Naive thymus-derived CD8-positive, alpha-beta T cell (primary cell): Measurements from ENCODE around the gene SLC7A1. TPM values are rescaled to one million over a fixed set of nuclear protein-coding genes. Genes with fewer than 3 reads are reported as not detected.
A peak's percentile ranks its signal among the peaks of the same experiment; 100 is the strongest.
"Not testable (repeated sequence)": the region's sequence is repeated elsewhere in the genome, so short reads cannot be mapped to it uniquely, and the experiment has no call there.

ENCODE experiments used
- ATAC-seq, 2 donors: fragments of 150-1000 bp; cut with Tn5 transposase in 1 of 2; sonication (Bioruptor Pico), chemical (Tn5 transposase) in 1 of 2; 1 replicate in 1 of 2; 2 replicates in 1 of 2; pipeline ENCODE4 v1.10.0; 2021; ENCODE audit warnings: mild to moderate bottlenecking in 2 of 2, moderate library complexity in 2 of 2
- POLR2A ChIA-PET: fragments of 350-600 bp; sonication (Branson Sonifier 250); formaldehyde crosslinking; loops from one replicate; lab custom pipeline; 2021; ENCODE audit warnings: antibody characterized with exemption; lab: Charles Lee
- DNase-seq, 10 donors: peaks; one replicate each; pipeline versions ENCODE4 v3.0.0 to v3.0.0-alpha.2; 2020 to 2022
- H3K27ac Mint-ChIP-seq, 10 donors: one replicate each; pipeline ENCODE4 v1.8.0; 2020 to 2022; ENCODE audit warnings: mild to moderate bottlenecking in 10 of 10, mixed read lengths in 10 of 10, moderate library complexity in 4 of 10, inconsistent platforms in 1 of 10
- H3K27me3 Mint-ChIP-seq, 5 donors: one replicate each; pipeline ENCODE4 v1.8.0; 2021 to 2022; ENCODE audit warnings: mixed read lengths in 5 of 5
- H3K36me3 Mint-ChIP-seq, 3 donors: one replicate each; pipeline ENCODE4 v1.8.0; 2020 to 2022; ENCODE audit warnings: mixed read lengths in 3 of 3, mild to moderate bottlenecking in 2 of 3, inconsistent platforms in 1 of 3
- H3K4me1 Mint-ChIP-seq, 4 donors: one replicate each; pipeline ENCODE4 v1.8.0; 2021 to 2022; ENCODE audit warnings: mixed read lengths in 4 of 4
- H3K4me3 Mint-ChIP-seq, 10 donors: one replicate each; pipeline ENCODE4 v1.8.0; 2020 to 2022; ENCODE audit warnings: mild to moderate bottlenecking in 10 of 10, mixed read lengths in 10 of 10, moderate library complexity in 6 of 10, inconsistent platforms in 1 of 10
- H3K9me3 Mint-ChIP-seq, 9 donors: one replicate each; pipeline ENCODE4 v1.8.0; 2020 to 2022; ENCODE audit warnings: mixed read lengths in 9 of 9, mild to moderate bottlenecking in 3 of 9, inconsistent platforms in 1 of 9, moderate library complexity in 1 of 9
- polyA plus RNA-seq, 3 donors: library from polyadenylated mRNA; unstranded; fragments of 300-500 nt; fragmentation: Illumina TruSeq; gene quantifications; one replicate each; pipeline ENCODE4 v1.2.3, GENCODE V29; 2021
- total RNA-seq, 8 experiments: library from RNA in 2 of 8; stranded (reverse) in 2 of 8; gene quantifications; one replicate each; pipeline ENCODE4 v1.2.3 and lab custom pipeline; 2021 to 2026

The SLC7A1 gene
- total RNA-seq (10 to 100 TPM; 41.6 to 51.1 TPM), polyA plus RNA-seq (1 to 10 TPM; 2.0 to 5.3 (median 2.9) TPM), total RNA-seq (lab: John Stamatoyannopoulos, UW) (27.2 to 406 (median 75.2) reads per million in 6 experiments)

DNA sequence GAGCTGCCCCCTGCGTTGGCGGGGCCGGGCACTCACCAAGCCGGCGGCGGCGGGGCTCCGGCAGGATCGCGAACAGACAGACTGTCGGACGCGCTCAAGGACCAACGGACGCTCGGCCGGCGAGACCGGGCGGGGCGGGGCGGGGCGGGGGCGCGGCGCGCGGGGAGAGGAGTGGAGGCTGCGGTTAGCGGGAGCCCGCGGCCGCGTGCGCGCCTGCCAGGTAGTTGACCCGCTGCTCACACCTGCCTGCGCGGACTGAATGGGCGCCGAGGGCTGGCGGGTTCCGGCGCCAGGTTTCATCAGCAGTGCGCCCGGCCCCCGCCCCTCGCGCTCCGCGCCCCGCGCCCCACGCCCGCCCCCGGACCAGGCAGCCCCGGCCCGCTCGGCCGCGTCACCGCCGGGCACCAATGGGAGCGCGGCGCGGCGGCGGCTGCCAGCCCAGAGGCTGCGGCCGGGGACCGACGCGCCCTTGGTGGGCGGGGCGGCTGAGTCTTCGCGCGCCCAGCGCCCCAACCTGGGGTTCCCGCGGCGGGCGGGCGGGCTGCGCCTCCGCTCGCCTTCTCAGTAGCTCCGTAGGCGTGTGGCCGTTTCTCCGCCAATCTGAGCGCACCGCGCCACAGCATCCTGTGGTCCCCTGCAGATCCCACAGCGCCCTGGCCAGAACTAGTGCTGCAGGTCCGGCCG is at the start of gene SLC7A1:
TSS of gene SLC7A1 (minus strand) at position 309 of the 684 bp plus-strand sequence. CDS start 59,500 bp downstream, outside the sequence.
- ATAC-seq (peak; percentile 88 to 89), DNase-seq (peak; percentile 69 to 87 (median 84))
- Mint-ChIP-seq H3K4me3 (peak within 1 kb of the TSS; percentile 82 to 93 (median 90)), H3K36me3 (no peaks in the 10 kb centered on the region), H3K9me3 (no peaks in the 10 kb centered on the region), H3K27me3 (peaks cover 0 to 4% (median 0%) of the 10 kb centered on the region in 5 donors), H3K4me1 (peaks cover 18 to 47% (median 37%) of the 10 kb centered on the region in 4 donors), H3K27ac (peak within 1 kb of the TSS; percentile 43 to 96 (median 92))
- POLR2A ChIA-PET = interaction anchor here (1.1 to 1.5 kb wide), 4 partner anchors 9 to 1022 kb away, joined by 3 to 10 read pairs (median 4); partner anchors contain the start of genes UBL3 and USPL1

DNA sequence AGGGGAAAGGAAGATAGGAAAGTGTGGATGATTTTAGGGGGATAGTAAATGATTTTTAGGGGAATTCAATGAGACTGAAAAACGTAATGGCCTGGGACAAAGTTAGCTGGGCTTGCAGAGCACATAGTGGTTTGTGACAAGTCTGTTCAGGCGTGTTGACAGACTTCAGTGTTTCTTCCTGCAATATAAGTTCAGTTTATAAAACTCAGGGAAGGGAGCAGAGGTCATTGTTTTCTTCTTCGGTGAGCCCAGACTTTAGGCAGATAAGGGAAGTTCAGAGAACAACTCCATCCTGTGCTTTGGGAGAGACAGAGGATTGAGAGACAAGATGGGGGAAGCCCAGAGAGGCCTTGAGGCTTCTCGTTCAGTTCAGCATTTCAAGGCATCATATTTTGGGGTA is 45.2 kb upstream of the SLC7A1 start:
- Mint-ChIP-seq H3K27me3 (peaks cover 4 to 16% (median 5%) of the 10 kb centered on the region in 5 donors), H3K4me3 (no peak overlapping the region), H3K36me3 (no peaks in the 10 kb centered on the region), H3K9me3 (peaks cover 0 to 5% (median 0%) of the 10 kb centered on the region in 9 donors), H3K27ac (no peak overlapping the region), H3K4me1 (peaks cover 0 to 2% (median 0%) of the 10 kb centered on the region in 4 donors)
- DNase-seq = no peak
- POLR2A ChIA-PET = no interaction called here
- ATAC-seq = no peak

GRCh38 chr13:29636831-29637230 is 41.3 kb upstream of the SLC7A1 start:
- peaks cover 22 to 33% (median 26%) of the 10 kb centered on the region in 5 donors for H3K27me3 Mint-ChIP-seq
- H3K36me3 Mint-ChIP-seq, H3K4me1 Mint-ChIP-seq, H3K4me3 Mint-ChIP-seq, DNase-seq, H3K9me3 Mint-ChIP-seq, H3K27ac Mint-ChIP-seq, ATAC-seq, POLR2A ChIA-PET: not testable (repeated sequence)

GRCh38 chr13:29624997-29625396 is 29.5 kb upstream of the SLC7A1 start:
- H3K27ac Mint-ChIP-seq = no peak overlapping the region
- H3K4me1 Mint-ChIP-seq = peaks cover 0 to 3% (median 1%) of the 10 kb centered on the region in 4 donors
- POLR2A ChIA-PET = no interaction called here
- peaks cover 7 to 43% (median 17%) of the 10 kb centered on the region in 5 donors for H3K27me3 Mint-ChIP-seq
- H3K9me3 Mint-ChIP-seq = peaks cover 0 to 2% (median 0%) of the 10 kb centered on the region in 9 donors
- DNase-seq = no peak
- no peaks in the 10 kb centered on the region for H3K36me3 Mint-ChIP-seq
- H3K4me3 Mint-ChIP-seq = no peak overlapping the region
- no peak for ATAC-seq

GRCh38 chr13:29621841-29622240 is 26.4 kb upstream of the SLC7A1 start:
- no peak for ATAC-seq
- Mint-ChIP-seq H3K36me3 (no peaks in the 10 kb centered on the region), H3K9me3 (peaks cover 0 to 10% (median 3%) of the 10 kb centered on the region in 9 donors), H3K4me3 (no peak overlapping the region), H3K4me1 (peaks cover 0 to 2% (median 0%) of the 10 kb centered on the region in 4 donors), H3K27ac (no peak overlapping the region), H3K27me3 (peaks cover 10 to 62% (median 26%) of the 10 kb centered on the region in 5 donors)
- DNase-seq = no peak
- POLR2A ChIA-PET = no interaction called here

DNA sequence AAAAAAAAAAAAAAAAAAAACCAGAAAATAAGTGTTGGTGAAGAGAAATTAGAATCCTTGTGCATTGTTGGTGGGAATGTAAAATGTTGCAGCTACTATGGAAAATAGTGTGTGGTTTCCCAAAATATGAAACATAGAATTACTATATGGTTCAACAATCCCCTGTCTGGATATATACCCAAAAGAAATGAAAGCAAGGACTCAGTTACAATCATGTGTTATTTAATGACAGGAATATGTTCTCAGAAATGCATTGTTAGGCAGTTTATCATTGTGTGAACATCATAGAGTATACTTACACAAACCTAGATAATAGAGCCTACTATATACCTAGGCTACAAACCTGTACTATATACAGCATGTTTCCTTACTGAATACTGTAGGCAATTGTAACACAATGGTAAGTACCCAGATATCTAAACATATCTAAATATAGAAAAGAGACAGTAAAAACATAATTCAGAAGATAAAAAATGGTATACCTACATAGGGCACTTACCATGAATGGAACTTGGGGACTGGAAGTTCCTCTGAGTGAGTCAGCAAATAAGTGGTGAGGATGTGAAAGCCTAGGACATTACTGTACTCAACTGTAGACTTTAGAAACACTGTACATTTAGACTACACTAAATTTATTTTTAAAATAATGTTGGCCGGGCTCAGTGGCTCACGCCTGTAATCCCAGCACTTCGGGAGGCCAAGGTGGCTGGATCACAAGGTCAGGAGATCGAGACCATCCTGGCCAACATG is 25.7 kb upstream of the SLC7A1 start:
- H3K27ac Mint-ChIP-seq = no peak overlapping the region
- H3K36me3 Mint-ChIP-seq = no peaks in the 10 kb centered on the region
- H3K4me3 Mint-ChIP-seq = no peak overlapping the region
- peaks cover 0 to 16% (median 3%) of the 10 kb centered on the region in 9 donors for H3K9me3 Mint-ChIP-seq
- peaks cover 0 to 2% (median 0%) of the 10 kb centered on the region in 4 donors for H3K4me1 Mint-ChIP-seq
- DNase-seq (no peak), ATAC-seq (no peak)
- POLR2A ChIA-PET = no interaction called here
- peaks cover 14 to 62% (median 30%) of the 10 kb centered on the region in 5 donors for H3K27me3 Mint-ChIP-seq

DNA sequence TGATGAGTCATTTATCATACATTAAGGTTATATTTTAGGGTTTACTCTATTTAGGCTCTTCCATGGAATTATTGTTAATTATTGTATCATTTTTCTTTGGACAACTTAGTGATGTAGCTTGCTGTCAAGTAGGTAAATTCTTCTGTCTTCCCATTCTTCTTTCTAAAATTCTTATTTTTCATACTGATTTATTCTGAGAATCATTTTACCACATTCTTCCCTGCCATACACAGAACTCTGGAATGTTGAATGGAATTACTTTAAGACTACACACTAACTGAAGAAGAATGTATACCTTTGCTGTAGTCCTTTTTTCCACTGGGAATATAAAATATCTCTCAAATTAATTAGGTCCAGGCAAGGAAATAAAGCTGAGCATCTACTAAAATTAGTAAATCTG is 24.5 kb upstream of the SLC7A1 start:
- POLR2A ChIA-PET = no interaction called here
- Mint-ChIP-seq H3K36me3 (peaks cover 0 to 6% (median 2%) of the 10 kb centered on the region in 3 donors), H3K4me3 (no peak overlapping the region), H3K27ac (no peak overlapping the region), H3K9me3 (peaks cover 2 to 24% (median 8%) of the 10 kb centered on the region in 9 donors), H3K4me1 (peaks cover 0 to 2% (median 0%) of the 10 kb centered on the region in 4 donors), H3K27me3 (peaks cover 22 to 62% (median 38%) of the 10 kb centered on the region in 5 donors)
- no peak for ATAC-seq
- no peak for DNase-seq

DNA sequence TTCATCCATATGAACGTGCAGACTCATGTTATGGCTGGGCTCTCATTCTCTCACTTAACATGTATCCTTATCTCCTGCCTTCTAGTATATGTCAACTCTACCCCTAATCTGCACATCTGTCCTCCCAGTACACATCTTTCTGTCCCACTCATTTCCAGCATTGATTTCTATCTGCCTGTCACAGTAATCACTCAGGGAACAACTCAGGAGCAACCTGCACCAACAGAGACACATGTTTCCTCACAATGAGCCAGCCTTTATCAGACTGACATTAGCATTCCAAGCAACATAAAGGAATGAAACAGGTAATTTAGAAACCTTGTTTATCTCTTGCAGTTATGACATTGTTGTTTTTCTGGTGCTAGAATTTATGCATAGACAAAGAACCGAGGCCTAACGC is 17.6 kb upstream of the SLC7A1 start:
- peaks cover 4 to 24% (median 12%) of the 10 kb centered on the region in 9 donors for H3K9me3 Mint-ChIP-seq
- H3K4me3 Mint-ChIP-seq = no peak overlapping the region
- no peak overlapping the region for H3K27ac Mint-ChIP-seq
- H3K4me1 Mint-ChIP-seq = peaks cover 0 to 1% (median 0%) of the 10 kb centered on the region in 4 donors
- POLR2A ChIA-PET = no interaction called here
- ATAC-seq (no peak), DNase-seq (no peak)
- H3K27me3 Mint-ChIP-seq = peaks cover 35 to 84% (median 48%) of the 10 kb centered on the region in 5 donors
- peaks cover 0 to 17% (median 3%) of the 10 kb centered on the region in 3 donors for H3K36me3 Mint-ChIP-seq

- Mint-ChIP-seq H3K4me1 (peaks cover 0 to 1% (median 0%) of the 10 kb centered on the region in 4 donors), H3K4me3 (no peak overlapping the region), H3K27me3 (peaks cover 9 to 29% (median 12%) of the 10 kb centered on the region in 5 donors), H3K9me3 (no peaks in the 10 kb centered on the region), H3K36me3 (no peaks in the 10 kb centered on the region), H3K27ac (no peak overlapping the region)
- POLR2A ChIA-PET = no interaction called here
- DNase-seq (no peak), ATAC-seq (no peak)
These were observed 12.0 kb upstream of the SLC7A1 start for GRCh38 chr13:29607465-29607864.

- ATAC-seq (no peak), DNase-seq (no peak)
- Mint-ChIP-seq H3K36me3 (no peaks in the 10 kb centered on the region), H3K9me3 (no peaks in the 10 kb centered on the region), H3K27me3 (peaks cover 0 to 17% (median 11%) of the 10 kb centered on the region in 5 donors), H3K27ac (no peak overlapping the region), H3K4me3 (no peak overlapping the region), H3K4me1 (no peaks in the 10 kb centered on the region)
- POLR2A ChIA-PET = no interaction called here
These were observed 10.5 kb upstream of the SLC7A1 start for GRCh38 chr13:29605860-29606526.

DNA sequence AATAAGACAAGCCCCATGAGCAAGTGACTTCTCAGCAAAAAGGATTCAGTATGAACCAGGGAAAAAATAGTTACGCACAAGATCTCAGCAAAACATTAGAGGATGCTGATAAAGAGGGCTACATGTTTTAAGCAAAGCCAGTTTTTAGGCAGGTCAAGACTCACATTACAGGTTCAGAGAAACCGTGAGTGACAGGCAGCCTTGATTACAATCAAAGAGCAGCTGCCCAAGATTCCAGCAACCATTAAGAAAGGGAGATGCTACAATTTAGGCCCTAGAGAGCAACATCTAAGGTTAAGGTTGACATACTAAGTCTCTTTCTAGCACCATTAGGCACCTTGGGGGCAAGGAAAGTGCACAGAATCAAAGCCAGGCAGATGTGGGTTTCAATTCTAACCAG is 2.8 kb upstream of the SLC7A1 start:
- no peak overlapping the region for H3K4me3 Mint-ChIP-seq
- ATAC-seq = no peak
- no peaks in the 10 kb centered on the region for H3K9me3 Mint-ChIP-seq
- POLR2A ChIA-PET = no interaction called here
- no peak for DNase-seq
- H3K4me1 Mint-ChIP-seq = peaks cover 5 to 21% (median 19%) of the 10 kb centered on the region in 4 donors
- peaks cover 0 to 11% (median 2%) of the 10 kb centered on the region in 5 donors for H3K27me3 Mint-ChIP-seq
- no peak overlapping the region for H3K27ac Mint-ChIP-seq
- no peaks in the 10 kb centered on the region for H3K36me3 Mint-ChIP-seq

DNA sequence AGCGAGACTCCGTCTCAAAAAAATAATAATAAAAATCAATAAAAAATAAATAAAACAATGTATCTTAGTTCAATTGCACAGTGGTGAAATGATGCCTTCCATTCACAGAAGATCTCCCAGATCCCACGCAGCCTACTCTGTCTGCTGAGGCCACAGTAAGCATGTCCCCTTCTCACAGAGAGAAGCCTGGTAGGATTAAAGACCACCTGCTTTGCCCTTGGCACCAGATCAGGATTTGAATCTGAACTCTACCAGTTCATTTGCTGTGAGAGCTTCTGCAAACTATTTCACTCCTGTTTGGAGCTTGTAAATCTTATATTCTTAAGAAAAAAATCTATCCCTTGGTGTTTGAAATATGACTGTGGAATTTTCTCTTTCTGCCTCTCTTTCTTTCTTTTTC is 2.2 kb upstream of the SLC7A1 start:
- POLR2A ChIA-PET = no interaction called here
- Mint-ChIP-seq H3K36me3 (no peaks in the 10 kb centered on the region), H3K9me3 (no peaks in the 10 kb centered on the region), H3K4me3 (peak overlapping the region in 1 of 10 donors; percentile 29), H3K4me1 (peaks cover 8 to 28% (median 23%) of the 10 kb centered on the region in 4 donors), H3K27me3 (peaks cover 0 to 8% (median 2%) of the 10 kb centered on the region in 5 donors), H3K27ac (no peak overlapping the region)
- DNase-seq (no peak), ATAC-seq (no peak)
